Trophoblast cell (in vitro differentiated cells and primary cell): ENCODE data around the gene RGSL1.

Source experiments
- DNase-seq, 2 donors: peaks; one replicate each; pipeline ENCODE4 v3.0.0-alpha.2; 2016
- H2AFZ ChIP-seq: 2 replicates; pipeline ENCODE4 v1.6.1; 2013; ENCODE audit warnings: low read length, moderate library complexity, mild to moderate bottlenecking; ENCODE audit not compliant: insufficient read depth, poor library complexity
- H2AK5ac ChIP-seq: 2 replicates; pipeline ENCODE4 v1.6.1; 2013; ENCODE audit warnings: mild to moderate bottlenecking, low read length
- H2BK120ac ChIP-seq: 2 replicates; pipeline ENCODE4 v1.6.1; 2013; ENCODE audit warnings: low read length, mild to moderate bottlenecking, moderate library complexity; ENCODE audit not compliant: insufficient read depth, poor library complexity
- H2BK12ac ChIP-seq: 2 replicates; pipeline ENCODE4 v1.6.1; 2013; ENCODE audit warnings: mild to moderate bottlenecking, low read length, moderate library complexity
- H2BK5ac ChIP-seq: 2 replicates; pipeline ENCODE4 v1.6.1; 2013; ENCODE audit warnings: low read length, low read depth, moderate library complexity, mild to moderate bottlenecking; ENCODE audit not compliant: poor library complexity
- H3K14ac ChIP-seq: 2 replicates; pipeline ENCODE4 v1.6.1; 2013; ENCODE audit warnings: mild to moderate bottlenecking, low read length
- H3K18ac ChIP-seq: 2 replicates; pipeline ENCODE4 v1.6.1; 2013; ENCODE audit warnings: mild to moderate bottlenecking, low read length
- H3K23ac ChIP-seq: 2 replicates; pipeline ENCODE4 v1.6.1; 2013; ENCODE audit warnings: low read length
- H3K27ac ChIP-seq: 2 replicates; pipeline ENCODE4 v1.5.1; 2013; ENCODE audit warnings: low read depth, mild to moderate bottlenecking, inconsistent platforms, low read length, moderate library complexity
- H3K27me3 ChIP-seq: 2 replicates; pipeline ENCODE4 v1.6.1; 2013; ENCODE audit warnings: inconsistent platforms, mild to moderate bottlenecking, low read length, moderate library complexity; ENCODE audit not compliant: insufficient read depth
- H3K36me3 ChIP-seq, 2 experiments: 1 replicate in 1 of 2; 2 replicates in 1 of 2; pipeline ENCODE4 v1.6.1; 2013; ENCODE audit warnings: low read length in 2 of 2, mild to moderate bottlenecking in 2 of 2, moderate library complexity in 1 of 2; ENCODE audit not compliant: insufficient read depth in 2 of 2, control insufficient read depth in 1 of 2
- H3K4ac ChIP-seq: 2 replicates; pipeline ENCODE4 v1.6.1; 2013; ENCODE audit warnings: low read depth, mild to moderate bottlenecking, low read length, moderate library complexity
- H3K4me1 ChIP-seq, 2 experiments: 1 replicate in 1 of 2; 2 replicates in 1 of 2; pipeline ENCODE4 v1.6.1; 2013; ENCODE audit warnings: low read length in 2 of 2, mild to moderate bottlenecking in 2 of 2, moderate library complexity in 1 of 2; ENCODE audit not compliant: insufficient read depth in 2 of 2, control insufficient read depth in 1 of 2
- H3K4me2 ChIP-seq: 2 replicates; pipeline ENCODE4 v1.6.1; 2013; ENCODE audit warnings: inconsistent platforms, mild to moderate bottlenecking, low read length, moderate library complexity
- H3K4me3 ChIP-seq: 2 replicates; pipeline ENCODE4 v1.5.1; 2013; ENCODE audit warnings: mild to moderate bottlenecking, low read depth, low read length, inconsistent platforms
- H3K79me1 ChIP-seq: one replicate; pipeline ENCODE4 v1.6.1; 2013; ENCODE audit warnings: low read length
- H3K79me2 ChIP-seq: 2 replicates; pipeline ENCODE4 v1.6.1; 2013; ENCODE audit warnings: low read length, mild to moderate bottlenecking; ENCODE audit not compliant: control insufficient read depth, insufficient read depth, poor library complexity
- H3K9ac ChIP-seq: 2 replicates; pipeline ENCODE4 v1.6.1; 2013; ENCODE audit warnings: mild to moderate bottlenecking, low read length
- H3K9me3 ChIP-seq: 2 replicates; pipeline ENCODE4 v1.6.1; 2013; ENCODE audit warnings: low read depth, mild to moderate bottlenecking, control low read depth, inconsistent platforms, low read length; ENCODE audit not compliant: insufficient read depth
- H4K12ac ChIP-seq: 2 replicates; pipeline ENCODE4 v1.6.1; 2013; ENCODE audit warnings: low read depth, mild to moderate bottlenecking, low read length, moderate library complexity
- H4K8ac ChIP-seq: 2 replicates; pipeline ENCODE4 v1.6.1; 2013; ENCODE audit warnings: low read depth, mild to moderate bottlenecking, low read length, moderate library complexity
- H4K91ac ChIP-seq: one replicate; pipeline ENCODE4 v1.6.1; 2013; ENCODE audit warnings: low read depth, mild to moderate bottlenecking, low read length, moderate library complexity
- WGBS: extraction: QIAGEN DNeasy Blood & Tissue Kit; methylation state at CpG from one replicate; pipeline ENCODE4 v1.1.7; 2013; ENCODE audit warnings: missing lambda C conversion rate; ENCODE audit not compliant: insufficient read length, insufficient coverage; ENCODE audit errors: extremely low coverage; 5-methylcytosine and 5-hydroxymethylcytosine counted together

The RGSL1 gene

DNA sequence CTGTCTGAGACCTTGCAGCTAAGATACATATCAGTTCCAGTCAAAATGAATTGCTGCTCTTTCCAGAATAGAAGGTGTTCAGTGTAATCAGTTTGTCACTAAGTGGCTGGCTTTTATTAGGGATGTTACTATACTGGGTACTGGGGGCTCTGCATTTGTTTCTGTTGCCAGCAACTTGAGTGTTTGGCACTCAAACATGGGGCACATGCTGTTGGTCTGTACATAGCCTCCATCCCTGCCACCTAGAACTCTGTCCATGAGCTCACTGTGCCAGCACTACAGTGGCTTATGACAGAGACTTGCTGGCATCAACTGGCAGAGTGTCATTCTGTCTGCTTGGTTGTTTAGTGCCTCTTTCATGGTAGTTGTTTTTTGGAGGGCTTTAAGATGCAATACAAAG lies 45.1 kb downstream of the RGSL1 start:
- no peak overlapping the region for H4K12ac ChIP-seq
- H4K91ac ChIP-seq: no peak overlapping the region
- no peak overlapping the region for H3K18ac ChIP-seq
- no peak overlapping the region for H2AFZ ChIP-seq
- no peak overlapping the region for H3K9ac ChIP-seq
- no peak overlapping the region for H3K23ac ChIP-seq
- no peak overlapping the region for H3K4me3 ChIP-seq
- no peaks in the 10 kb centered on the region for H3K9me3 ChIP-seq
- no peak for DNase-seq
- H4K8ac ChIP-seq: no peak overlapping the region
- H3K4me1 ChIP-seq: no peaks in the 10 kb centered on the region
- no peak overlapping the region for H3K4ac ChIP-seq
- H3K14ac ChIP-seq: no peak overlapping the region
- H2BK120ac ChIP-seq: no peak overlapping the region
- H2BK12ac ChIP-seq: no peak overlapping the region
- H2BK5ac ChIP-seq: no peak overlapping the region
- no peaks in the 10 kb centered on the region for H3K79me1 ChIP-seq
- H3K27ac ChIP-seq: no peak overlapping the region
- H3K27me3 ChIP-seq: no peaks in the 10 kb centered on the region
- H3K36me3 ChIP-seq: no peaks in the 10 kb centered on the region
- no peak overlapping the region for H3K4me2 ChIP-seq
- H3K79me2 ChIP-seq: no peaks in the 10 kb centered on the region
- no peak overlapping the region for H2AK5ac ChIP-seq

- Histone ChIP-seq H3K27ac (no peak overlapping the region), H3K4ac (no peak overlapping the region), H3K36me3 (no peaks in the 10 kb centered on the region), H4K12ac (no peak overlapping the region), H4K8ac (no peak overlapping the region), H3K9me3 (no peaks in the 10 kb centered on the region), H2AK5ac (no peak overlapping the region), H4K91ac (no peak overlapping the region), H3K18ac (no peak overlapping the region), H3K79me2 (no peaks in the 10 kb centered on the region), H3K23ac (no peak overlapping the region), H3K27me3 (no peaks in the 10 kb centered on the region), H2BK12ac (no peak overlapping the region), H3K14ac (no peak overlapping the region), H2AFZ (no peak overlapping the region), H3K9ac (no peak overlapping the region), H3K79me1 (no peaks in the 10 kb centered on the region), H2BK5ac (no peak overlapping the region), H3K4me3 (no peak overlapping the region), H2BK120ac (no peak overlapping the region), H3K4me1 (no peaks in the 10 kb centered on the region), H3K4me2 (no peak overlapping the region)
- DNase-seq: no peak
Measured at GRCh38 chr1:182495693-182496092, 45.7 kb downstream of the RGSL1 start.

DNA sequence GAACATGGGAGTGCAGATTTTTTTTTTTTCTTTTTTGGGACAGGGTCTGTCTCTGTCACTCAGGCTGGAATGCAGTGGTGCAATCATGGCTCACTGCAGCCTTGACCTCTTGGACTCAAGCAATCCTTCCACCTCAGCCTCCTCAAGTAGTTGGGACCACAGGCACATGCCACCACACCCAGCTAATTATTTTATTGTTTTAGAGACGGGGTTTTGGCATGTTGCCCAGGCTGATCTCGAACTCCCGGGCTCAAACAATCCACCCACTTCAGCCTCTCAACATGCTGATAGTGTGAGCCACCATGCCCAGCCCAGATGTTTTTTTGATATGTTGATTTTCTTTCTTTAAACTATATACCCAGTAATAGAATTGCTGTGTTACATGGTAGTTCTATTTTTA lies 57.7 kb downstream of the RGSL1 start:
- Histone ChIP-seq H3K9ac (no peak overlapping the region), H2BK120ac (no peak overlapping the region), H2AK5ac (no peak overlapping the region), H4K12ac (no peak overlapping the region), H3K4ac (no peak overlapping the region), H3K27me3 (no peaks in the 10 kb centered on the region), H3K18ac (no peak overlapping the region), H3K79me1 (no peaks in the 10 kb centered on the region), H3K79me2 (no peaks in the 10 kb centered on the region), H3K23ac (no peak overlapping the region), H4K8ac (no peak overlapping the region), H3K27ac (no peak overlapping the region), H2BK5ac (no peak overlapping the region), H3K4me3 (no peak overlapping the region), H3K4me1 (no peaks in the 10 kb centered on the region), H3K9me3 (peaks cover 4% of the 10 kb centered on the region), H2BK12ac (no peak overlapping the region), H3K36me3 (no peaks in the 10 kb centered on the region), H4K91ac (no peak overlapping the region), H3K4me2 (no peak overlapping the region), H2AFZ (no peak overlapping the region), H3K14ac (no peak overlapping the region)
- WGBS: no CpG with 5 or more reads among the region's 3 CpGs
- no peak for DNase-seq

- no CpG with 5 or more reads among the region's 17 CpGs for WGBS
- Histone ChIP-seq H4K12ac (no peak overlapping the region), H3K4me2 (no peak overlapping the region), H3K79me1 (no peaks in the 10 kb centered on the region), H3K9ac (no peak overlapping the region), H2BK5ac (no peak overlapping the region), H3K4me3 (no peak overlapping the region), H3K4me1 (no peaks in the 10 kb centered on the region), H4K8ac (no peak overlapping the region), H3K18ac (no peak overlapping the region), H3K36me3 (no peaks in the 10 kb centered on the region), H3K9me3 (peaks cover 5% of the 10 kb centered on the region), H2BK12ac (no peak overlapping the region), H2AK5ac (no peak overlapping the region), H3K27ac (no peak overlapping the region), H3K4ac (no peak overlapping the region), H3K14ac (no peak overlapping the region), H3K27me3 (no peaks in the 10 kb centered on the region), H3K23ac (no peak overlapping the region), H4K91ac (no peak overlapping the region), H2AFZ (no peak overlapping the region), H2BK120ac (no peak overlapping the region), H3K79me2 (no peaks in the 10 kb centered on the region)
- no peak for DNase-seq
Measured at GRCh38 chr1:182515556-182515955, 65.6 kb downstream of the RGSL1 start.

- Histone ChIP-seq H4K91ac (no peak overlapping the region), H3K79me2 (no peaks in the 10 kb centered on the region), H2BK5ac (no peak overlapping the region), H3K23ac (no peak overlapping the region), H3K9ac (no peak overlapping the region), H2AFZ (no peak overlapping the region), H2AK5ac (no peak overlapping the region), H4K12ac (no peak overlapping the region), H3K79me1 (no peaks in the 10 kb centered on the region), H3K36me3 (no peaks in the 10 kb centered on the region), H3K4ac (no peak overlapping the region), H3K4me1 (no peaks in the 10 kb centered on the region), H2BK120ac (no peak overlapping the region), H2BK12ac (no peak overlapping the region), H3K27ac (no peak overlapping the region), H3K27me3 (no peaks in the 10 kb centered on the region), H3K9me3 (no peaks in the 10 kb centered on the region), H3K14ac (no peak overlapping the region), H3K4me2 (no peak overlapping the region), H3K18ac (no peak overlapping the region), H3K4me3 (no peak overlapping the region), H4K8ac (no peak overlapping the region)
- DNase-seq: no peak
Measured at GRCh38 chr1:182520736-182521135, 70.8 kb downstream of the RGSL1 start.
